NCI-H1930 (cell line): Measurements from ENCODE around the gene COPE.
"Not testable (repeated sequence)": the region's sequence is repeated elsewhere in the genome, so short reads cannot be mapped to it uniquely, and the experiment has no call there.

Source experiments
- DNase-seq, 2 experiments: peaks; one replicate each; lab custom pipeline; 2025; lab: John Stamatoyannopoulos, UW

COPE gene

GRCh38 chr19:18908917-18909619 lies 10.1 kb downstream of the COPE start:
- DNase-seq = no peak

- DNase-seq = no peak
Observed at GRCh38 chr19:18906605-18907519, 12.3 kb downstream of the COPE start.

- no peak for DNase-seq
Observed at GRCh38 chr19:18905513-18906236, 13.5 kb downstream of the COPE start.

DNA sequence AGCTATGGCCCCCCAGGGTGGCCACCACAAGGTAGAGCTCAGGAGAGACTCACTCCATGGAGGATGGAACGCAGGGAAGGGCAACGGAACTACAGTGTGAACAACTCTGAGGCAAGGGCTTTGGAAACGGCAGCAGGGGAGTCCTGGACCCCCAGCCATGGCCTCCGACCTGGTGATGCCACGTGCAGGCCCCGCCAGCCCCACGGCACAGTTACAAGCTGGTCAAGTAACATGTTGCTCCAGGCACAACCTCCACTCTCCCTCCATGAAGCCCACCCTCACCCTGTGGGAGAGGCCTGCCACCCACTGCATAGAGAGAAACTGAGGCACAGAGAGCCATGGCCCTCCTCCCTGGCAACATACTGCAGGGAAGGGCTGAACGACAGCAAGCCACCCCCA lies 14.1 kb downstream of the COPE start:
- DNase-seq = no peak

DNA sequence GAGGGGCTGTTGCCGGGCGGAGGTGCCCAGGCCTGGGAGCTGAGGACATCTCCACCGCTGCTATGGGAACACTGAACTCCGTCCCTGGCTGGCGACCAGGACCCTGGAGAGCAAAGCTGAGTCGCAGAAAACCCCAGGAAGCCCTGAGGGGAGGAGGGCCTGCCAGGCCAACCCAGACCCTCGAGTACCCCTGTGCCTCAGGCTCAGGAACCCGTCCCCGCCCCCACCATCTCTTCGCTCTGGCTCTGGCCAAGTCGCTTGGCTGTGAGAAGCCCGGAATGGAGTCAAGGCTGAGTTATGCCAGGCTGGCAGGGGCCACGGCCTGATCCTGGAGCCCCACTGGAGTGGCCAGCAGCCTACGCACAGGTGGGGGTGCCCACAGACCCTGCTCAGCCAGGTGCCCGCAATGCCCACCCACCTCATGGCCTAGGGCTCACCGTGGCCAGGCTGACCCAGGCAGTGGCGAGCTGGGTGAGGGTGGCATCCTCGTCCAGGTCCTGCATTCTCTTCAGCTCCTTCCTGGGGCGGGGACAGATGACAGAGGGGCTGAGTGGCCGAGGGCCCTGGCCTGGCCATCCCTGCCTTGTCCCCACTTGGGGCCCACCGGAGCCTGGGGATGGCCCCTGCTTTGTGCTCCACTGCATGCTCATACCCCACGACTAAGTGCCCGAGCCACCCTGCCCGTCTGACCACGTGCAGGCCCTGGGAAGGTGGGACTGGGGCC lies 14.7 kb downstream of the COPE start:
- no peak for DNase-seq

DNA sequence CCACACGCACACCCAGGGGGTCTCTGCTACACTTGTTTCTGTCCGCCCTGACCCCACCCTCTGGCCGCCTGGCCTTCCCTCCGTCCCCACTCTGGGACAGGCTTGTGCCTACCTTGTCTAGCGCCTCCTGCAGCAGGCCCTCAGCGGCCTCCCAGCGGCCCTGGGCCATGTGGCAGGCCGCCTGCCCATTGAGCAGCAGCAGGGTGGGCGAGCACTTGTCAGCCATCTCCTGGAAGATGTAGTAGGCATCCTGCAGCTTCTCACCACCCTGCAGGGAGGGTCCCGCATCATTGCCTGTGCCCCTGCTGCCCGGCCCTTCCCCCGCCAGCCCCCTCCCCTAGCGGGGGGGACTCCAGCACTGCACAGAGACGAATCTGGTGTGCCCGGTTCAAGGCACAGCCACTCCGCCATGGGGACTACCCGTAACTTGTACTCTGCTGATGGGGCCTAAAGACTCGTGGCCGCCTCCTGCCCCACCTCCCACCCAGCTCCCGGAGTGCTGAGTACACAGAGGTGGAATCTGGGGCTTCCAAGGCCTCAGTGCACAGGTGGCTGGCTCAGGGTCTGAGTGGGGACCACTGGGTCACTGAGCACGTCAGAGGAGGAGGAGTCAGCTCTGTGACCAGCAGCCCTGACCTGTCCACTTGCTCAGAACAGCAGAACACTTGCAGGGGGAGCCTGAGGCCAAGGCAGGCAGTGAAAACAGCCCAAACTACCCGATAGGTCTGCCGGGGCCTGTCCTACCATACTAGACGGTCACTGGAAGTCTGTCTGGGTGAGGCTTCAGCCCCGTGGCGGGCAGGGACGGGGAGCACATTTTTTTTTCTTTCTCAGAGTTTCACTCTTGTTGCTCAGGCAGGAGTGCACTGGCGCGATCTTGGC lies 15.8 kb downstream of the COPE start:
- DNase-seq = no peak

- DNase-seq = not testable (repeated sequence)
Observed at GRCh38 chr19:18902519-18902918, 16.7 kb downstream of the COPE start.

- DNase-seq = no peak
Observed at GRCh38 chr19:18901491-18901890, 17.7 kb downstream of the COPE start.

- DNase-seq = no peak
Observed at GRCh38 chr19:18900700-18901481, 18.3 kb downstream of the COPE start.

GRCh38 chr19:18899624-18900560 lies 19.3 kb downstream of the COPE start:
- DNase-seq = no peak

GRCh38 chr19:18898607-18899408 lies 20.4 kb downstream of the COPE start:
- DNase-seq = no peak

DNA sequence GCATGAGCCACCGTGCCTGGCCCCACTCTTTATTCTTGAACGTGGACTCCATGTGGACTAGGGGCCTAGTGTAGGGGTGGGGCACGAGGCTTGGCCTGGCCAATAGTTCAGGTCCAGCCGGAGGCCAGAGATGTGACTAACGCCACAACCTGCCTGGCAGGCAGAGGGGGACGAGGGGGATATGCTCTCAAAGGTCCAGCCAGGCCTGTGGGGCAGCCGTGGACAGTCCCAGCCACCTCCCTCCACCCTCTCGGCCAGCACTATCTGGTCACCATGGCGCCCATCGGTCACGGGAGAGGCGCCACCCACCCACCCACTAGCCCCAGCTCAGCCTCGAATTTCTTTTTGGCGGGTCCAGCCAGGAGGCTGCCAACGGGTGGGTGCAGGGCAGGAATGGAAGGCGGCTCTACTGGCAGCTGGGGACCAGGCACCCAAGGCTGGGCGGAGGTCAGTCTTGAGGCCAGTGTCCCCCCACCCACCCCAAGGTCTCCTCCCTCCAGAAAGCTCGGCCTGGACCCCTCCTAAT lies 21.0 kb downstream of the COPE start:
- DNase-seq = no peak

GRCh38 chr19:18897094-18898029 lies 21.8 kb downstream of the COPE start:
- no peak for DNase-seq

GRCh38 chr19:18896421-18896841 lies 22.8 kb downstream of the COPE start:
- no peak for DNase-seq

- DNase-seq = peak in 1 of 2 experiments; percentile 30
Observed at GRCh38 chr19:18895824-18896341, 23.3 kb downstream of the COPE start, which contains the start of gene CERS1. TSS of gene CERS1 (minus strand) at chr19:18896158. CDS start at chr19:18896072, 86 bp downstream.
